ENCODE results near the gene FLNC.

Gene FLNC

DNA sequence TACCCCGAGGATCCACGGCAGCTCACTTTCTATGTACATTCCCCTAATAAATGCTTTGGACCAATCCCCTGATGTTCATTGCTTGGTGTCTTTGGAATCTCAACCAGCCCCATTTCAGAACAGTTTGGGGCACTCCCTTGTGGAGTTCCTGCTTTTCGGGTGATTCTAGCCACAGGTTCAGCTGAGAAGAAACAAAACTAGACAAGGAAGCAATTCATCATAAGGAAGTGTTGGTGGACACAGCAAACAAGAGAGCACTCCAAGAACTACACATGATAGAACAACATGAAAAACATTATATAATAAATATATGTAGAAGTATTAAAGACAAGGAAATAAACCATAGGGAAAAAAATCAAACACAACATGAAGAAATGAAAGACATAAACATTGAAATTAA is 44.5 kb upstream of the FLNC start:
- TF ChIP-seq, protein P1, sequence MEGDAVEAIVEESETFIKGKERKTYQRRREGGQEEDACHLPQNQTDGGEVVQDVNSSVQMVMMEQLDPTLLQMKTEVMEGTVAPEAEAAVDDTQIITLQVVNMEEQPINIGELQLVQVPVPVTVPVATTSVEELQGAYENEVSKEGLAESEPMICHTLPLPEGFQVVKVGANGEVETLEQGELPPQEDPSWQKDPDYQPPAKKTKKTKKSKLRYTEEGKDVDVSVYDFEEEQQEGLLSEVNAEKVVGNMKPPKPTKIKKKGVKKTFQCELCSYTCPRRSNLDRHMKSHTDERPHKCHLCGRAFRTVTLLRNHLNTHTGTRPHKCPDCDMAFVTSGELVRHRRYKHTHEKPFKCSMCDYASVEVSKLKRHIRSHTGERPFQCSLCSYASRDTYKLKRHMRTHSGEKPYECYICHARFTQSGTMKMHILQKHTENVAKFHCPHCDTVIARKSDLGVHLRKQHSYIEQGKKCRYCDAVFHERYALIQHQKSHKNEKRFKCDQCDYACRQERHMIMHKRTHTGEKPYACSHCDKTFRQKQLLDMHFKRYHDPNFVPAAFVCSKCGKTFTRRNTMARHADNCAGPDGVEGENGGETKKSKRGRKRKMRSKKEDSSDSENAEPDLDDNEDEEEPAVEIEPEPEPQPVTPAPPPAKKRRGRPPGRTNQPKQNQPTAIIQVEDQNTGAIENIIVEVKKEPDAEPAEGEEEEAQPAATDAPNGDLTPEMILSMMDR (IDR thresholded peaks at IDR 0.05), result no peak
- peaks cover 5% of the 10 kb centered on the region for H3K4me1 ChIP-seq
- no peaks in the 10 kb centered on the region for H3K36me3 ChIP-seq (ENCODE audit: control insufficient read depth, insufficient read depth, low read length)
- H3K9ac ChIP-seq, result no peak overlapping the region
- H3K9me3 ChIP-seq (ENCODE audit: control insufficient read depth, low read length), result no peaks in the 10 kb centered on the region
- no peaks in the 10 kb centered on the region for H3K79me2 ChIP-seq
- H2AFZ ChIP-seq, result no peak overlapping the region
- H3K27ac ChIP-seq, result no peak overlapping the region
- no peak overlapping the region for H3K4me2 ChIP-seq (ENCODE audit: low read length)
- no peaks in the 10 kb centered on the region for H3K27me3 ChIP-seq (ENCODE audit: control insufficient read depth, insufficient read depth, low read length)
- no peak overlapping the region for H3K4me3 ChIP-seq (ENCODE audit: low read depth, low read length)

GRCh38 chr7:128788446-128789412 is 41.5 kb upstream of the FLNC start:
- Histone ChIP-seq H3K4me2 (ENCODE audit: low read length) (no peak overlapping the region), H3K79me2 (no peaks in the 10 kb centered on the region), H3K4me3 (ENCODE audit: low read depth, low read length) (no peak overlapping the region), H3K36me3 (ENCODE audit: control insufficient read depth, insufficient read depth, low read length) (no peaks in the 10 kb centered on the region), H3K4me1 (peaks cover 7% of the 10 kb centered on the region), H2AFZ (peak overlapping the region; percentile 95), H3K9ac (no peak overlapping the region), H3K9me3 (ENCODE audit: control insufficient read depth, low read length) (no peaks in the 10 kb centered on the region), H3K27me3 (ENCODE audit: control insufficient read depth, insufficient read depth, low read length) (no peaks in the 10 kb centered on the region), H3K27ac (no peak overlapping the region)
- TF ChIP-seq, protein P1 (IDR thresholded peaks at IDR 0.05), result no peak

- Histone ChIP-seq H3K27ac (no peak overlapping the region), H3K27me3 (ENCODE audit: control insufficient read depth, insufficient read depth, low read length) (no peaks in the 10 kb centered on the region), H2AFZ (peak overlapping the region; percentile 95), H3K36me3 (ENCODE audit: control insufficient read depth, insufficient read depth, low read length) (no peaks in the 10 kb centered on the region), H3K9ac (no peak overlapping the region), H3K4me2 (ENCODE audit: low read length) (peak overlapping the region; percentile 91), H3K79me2 (no peaks in the 10 kb centered on the region), H3K4me1 (peaks cover 7% of the 10 kb centered on the region), H3K9me3 (ENCODE audit: control insufficient read depth, low read length) (no peaks in the 10 kb centered on the region), H3K4me3 (ENCODE audit: low read depth, low read length) (peak overlapping the region; percentile 65)
- TF ChIP-seq, protein P1 (IDR thresholded peaks at IDR 0.05), result no peak
These were observed 39.7 kb upstream of the FLNC start for GRCh38 chr7:128790315-128791041.

DNA sequence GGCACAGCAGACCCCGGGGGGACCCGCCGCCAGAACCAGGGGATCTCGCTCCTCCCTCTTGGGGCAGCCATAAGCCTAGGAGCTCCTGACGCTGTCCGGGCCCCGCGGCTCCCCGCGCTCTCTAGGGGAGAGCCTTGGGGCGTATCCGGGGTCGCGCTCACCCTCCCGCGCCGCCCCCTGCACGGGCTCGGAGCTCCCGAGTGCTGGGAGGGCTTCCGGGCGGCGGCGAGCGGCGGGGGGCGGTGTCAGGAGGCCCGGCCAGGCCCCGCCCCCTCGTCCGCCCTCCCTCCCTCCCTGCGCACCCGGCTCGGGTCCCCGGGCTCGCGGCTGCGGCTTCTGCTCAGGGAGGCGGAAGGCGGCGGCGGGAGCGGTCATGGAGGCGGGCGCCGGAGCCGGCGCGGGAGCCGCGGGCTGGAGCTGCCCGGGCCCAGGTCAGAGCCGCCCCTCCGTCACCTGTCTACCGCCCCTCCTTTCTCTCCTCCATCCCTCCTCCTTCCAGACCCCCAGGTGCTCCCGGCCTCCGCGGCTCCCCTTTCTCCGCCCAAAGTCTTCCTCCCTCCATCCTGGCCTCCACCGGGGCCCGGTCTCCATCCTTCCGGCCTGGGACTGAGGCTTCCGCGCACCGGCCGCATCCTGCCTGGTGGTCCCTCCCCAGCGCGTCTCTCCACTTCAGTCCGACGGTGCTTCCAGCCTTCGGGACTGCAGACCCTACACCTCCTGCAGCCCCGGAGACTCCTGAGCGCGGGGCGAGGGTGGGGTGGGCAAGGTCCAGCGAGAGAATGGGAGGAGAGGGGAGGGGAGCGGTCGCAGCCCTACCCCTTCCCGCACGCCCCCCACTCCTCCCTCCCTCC is 38.9 kb upstream of the FLNC start, which contains the start of gene CCDC136:
TSS of gene CCDC136 (plus strand) at position 848 of the 851 bp plus-strand sequence. CDS start 444 bp downstream, outside the sequence.
- Histone ChIP-seq H3K27me3 (ENCODE audit: control insufficient read depth, insufficient read depth, low read length) (no peaks in the 10 kb centered on the region), H3K36me3 (ENCODE audit: control insufficient read depth, insufficient read depth, low read length) (no peaks in the 10 kb centered on the region), H3K79me2 (no peaks in the 10 kb centered on the region), H3K27ac (no peak within 1 kb of the TSS), H3K4me3 (ENCODE audit: low read depth, low read length) (peak within 1 kb of the TSS; percentile 65), H3K9ac (no peak within 1 kb of the TSS), H3K9me3 (ENCODE audit: control insufficient read depth, low read length) (no peaks in the 10 kb centered on the region), H3K4me2 (ENCODE audit: low read length) (peak within 1 kb of the TSS; percentile 91), H2AFZ (peak within 1 kb of the TSS; percentile 95), H3K4me1 (peaks cover 7% of the 10 kb centered on the region)
- TF ChIP-seq, protein P1 (IDR thresholded peaks at IDR 0.05), result no peak
